ENCODE data around the gene SERPINB7. TPM values are rescaled to one million over a fixed set of nuclear protein-coding genes. Genes with fewer than 3 reads are reported as not detected.

Gene SERPINB7
- total RNA-seq, 1 experiment from 2014 or later = not detected

GRCh38 chr18:63819786-63820185 lies 44.6 kb downstream of the SERPINB7 start:
- H3K27ac ChIP-seq (ENCODE audit: insufficient read length, low read depth, low read length) = no peak overlapping the region
- no peak for TF ChIP-seq CTCF (conservative IDR thresholded peaks at IDR 0.05)
- H3K27me3 ChIP-seq (ENCODE audit: insufficient read depth, low read length) = no peaks in the 10 kb centered on the region
- no peaks in the 10 kb centered on the region; the same call in 1 of the 2 replicates for H3K27me3 Mint-ChIP-seq (ENCODE audit: low read depth)
- H3K4me3 Mint-ChIP-seq = no peak overlapping the region
- no peak overlapping the region for H2BK15ac ChIP-seq (ENCODE audit: low read depth, low read length)
- no peak overlapping the region for H3K4ac ChIP-seq (ENCODE audit: low read depth, low read length)
- no peak for DNase-seq
- H4K8ac ChIP-seq (replicated peaks; ENCODE audit: insufficient read length, low read depth, low read length) = no peak overlapping the region
- no peak overlapping the region for H3K56ac ChIP-seq (ENCODE audit: insufficient read length, low read depth, low read length)
- no peaks in the 10 kb centered on the region for H3K9me3 ChIP-seq (ENCODE audit: control insufficient read depth, low read depth, low read length)
- H2AFZ ChIP-seq (ENCODE audit: low read length) = no peak overlapping the region
- H2BK5ac ChIP-seq (ENCODE audit: insufficient read length, low read length) = no peak overlapping the region
- no peaks in the 10 kb centered on the region for H3K36me3 Mint-ChIP-seq (ENCODE audit: insufficient read depth in 1 of 3, low read depth in 3 of 3)
- no peaks in the 10 kb centered on the region for H3K79me1 ChIP-seq (ENCODE audit: insufficient read depth, low read depth, low read length, poor library complexity, severe bottlenecking)
- no peak overlapping the region for H3K4me2 ChIP-seq (ENCODE audit: insufficient read depth, insufficient read length, low read length)
- H3K14ac ChIP-seq (ENCODE audit: insufficient read depth, low read length) = no peak overlapping the region
- no peak overlapping the region for H2BK120ac ChIP-seq (ENCODE audit: low read depth, low read length, poor library complexity, severe bottlenecking)
- no peak overlapping the region for H4K91ac ChIP-seq (ENCODE audit: insufficient read length, low read depth, low read length)
- no peak overlapping the region for H3K27ac Mint-ChIP-seq
- H3K9me3 Mint-ChIP-seq = peaks cover 4 to 11% of the 10 kb centered on the region in 2 experiments; a peak in 3 of 5 replicates
- no peak overlapping the region for H3K23ac ChIP-seq (ENCODE audit: insufficient read length, low read depth, low read length)
- no peak overlapping the region for H3K18ac ChIP-seq (ENCODE audit: insufficient read length, low read depth, low read length)
- no CpG with 5 or more reads among the region's 2 CpGs for WGBS (ENCODE audit: extremely low coverage, insufficient read length, low lambda C conversion rate)
- H3K23me2 ChIP-seq (ENCODE audit: insufficient read length, low read depth, low read length, poor library complexity, severe bottlenecking) = no peaks in the 10 kb centered on the region
- no peak overlapping the region for H2AK5ac ChIP-seq (ENCODE audit: insufficient read length, low read length)
- no peaks in the 10 kb centered on the region for H3K79me2 ChIP-seq (ENCODE audit: insufficient read depth, low read length)
- H2BK20ac ChIP-seq (ENCODE audit: low read depth, low read length, poor library complexity, severe bottlenecking) = no peak overlapping the region
- H3K9ac ChIP-seq (ENCODE audit: extremely low read depth, insufficient read length, low read length) = no peak overlapping the region
- no peaks in the 10 kb centered on the region for H4K20me1 ChIP-seq (ENCODE audit: control insufficient read depth, insufficient read depth, insufficient read length)
- no peaks in the 10 kb centered on the region for H3K4me1 Mint-ChIP-seq
- no peak overlapping the region for H4K5ac ChIP-seq (ENCODE audit: insufficient read length, low read depth, low read length)
- no peak overlapping the region for H3T11ph ChIP-seq (ENCODE audit: low read length)
- no peak overlapping the region for H2BK12ac ChIP-seq (ENCODE audit: insufficient read length, low read depth, low read length)
- H3K4me1 ChIP-seq (ENCODE audit: insufficient read depth, low read length) = no peaks in the 10 kb centered on the region

All from H9 (cell line).